MM.1S (cell line): Measurements from ENCODE around the gene CNTN5.

Source experiments
- DNase-seq: peaks from one replicate; pipeline ENCODE4 v3.0.0-alpha.2; 2015
- H2AFZ ChIP-seq: fragments of 300-600 bp; sonication (generic); 2 replicates; pipeline ENCODE4 v1.6.0; 2016; ENCODE audit warnings: antibody characterized with exemption, low read length
- H3F3A ChIP-seq: fragments of 300-600 bp; sonication (generic); 2 replicates; pipeline ENCODE4 v1.6.1; 2016; ENCODE audit warnings: mild to moderate bottlenecking, antibody characterized with exemption, low read length, moderate library complexity, mixed read lengths; ENCODE audit not compliant: insufficient read depth
- H3K27ac ChIP-seq: fragments of 300-600 bp; sonication (generic); 2 replicates; pipeline ENCODE4 v1.5.1; 2016; ENCODE audit warnings: mild to moderate bottlenecking, low read length
- H3K27me3 ChIP-seq: fragments of 300-600 bp; sonication (generic); replicated peaks from 2 replicates; pipeline ENCODE4 v1.6.0; 2016; ENCODE audit warnings: low read length; ENCODE audit not compliant: insufficient read depth
- H3K36me3 ChIP-seq: fragments of 300-600 bp; sonication (generic); replicated peaks from 2 replicates; pipeline ENCODE4 v1.6.1; 2016; ENCODE audit warnings: mild to moderate bottlenecking, low read length, mixed read lengths; ENCODE audit not compliant: insufficient read depth
- H3K4me1 ChIP-seq: fragments of 300-600 bp; sonication (generic); 2 replicates; pipeline ENCODE4 v1.6.1; 2016; ENCODE audit warnings: low read length, mixed read lengths
- H3K4me2 ChIP-seq: fragments of 300-600 bp; sonication (generic); 2 replicates; pipeline ENCODE4 v1.6.0; 2016; ENCODE audit warnings: low read depth, low read length
- H3K4me3 ChIP-seq: fragments of 300-600 bp; sonication (generic); 2 replicates; pipeline ENCODE4 v1.5.1; 2016; ENCODE audit warnings: low read length, mixed read lengths
- H3K79me2 ChIP-seq: fragments of 300-600 bp; sonication (generic); 2 replicates; pipeline ENCODE4 v1.6.1; 2016; ENCODE audit warnings: mixed run types, low read length, mixed read lengths
- H3K9ac ChIP-seq: fragments of 300-600 bp; sonication (generic); 2 replicates; pipeline ENCODE4 v1.6.1; 2016; ENCODE audit warnings: low read length, mixed read lengths
- H3K9me2 ChIP-seq: fragments of 300-600 bp; sonication (generic); replicated peaks from 2 replicates; pipeline ENCODE4 v1.6.1; 2016; ENCODE audit warnings: mild to moderate bottlenecking, low read length, mixed read lengths; ENCODE audit not compliant: insufficient read depth
- H3K9me3 ChIP-seq: fragments of 300-600 bp; sonication (generic); replicated peaks from 2 replicates; pipeline ENCODE4 v1.6.1; 2016; ENCODE audit warnings: mild to moderate bottlenecking, low read length, mixed read lengths; ENCODE audit not compliant: insufficient read depth
- H4K20me1 ChIP-seq: fragments of 300-600 bp; sonication (generic); 2 replicates; pipeline ENCODE4 v1.6.1; 2016; ENCODE audit warnings: mild to moderate bottlenecking, low read length, moderate library complexity, mixed read lengths; ENCODE audit not compliant: insufficient read depth
- CTCF ChIP-seq: fragments of 300-600 bp; sonication (generic); IDR thresholded peaks from 2 replicates; pipeline ENCODE4 v1.5.1; 2016; ENCODE audit warnings: antibody characterized with exemption, low read length, mixed read lengths
- EZH2 ChIP-seq: fragments of 300-600 bp; sonication (generic); optimal IDR thresholded peaks from 2 replicates; pipeline ENCODE3; 2017; ENCODE audit warnings: low read depth, mild to moderate bottlenecking, antibody characterized with exemption, low read length, mixed read lengths
- EZH2phosphoT487 ChIP-seq: fragments of 300-600 bp; sonication (generic); IDR thresholded peaks from 2 replicates; pipeline ENCODE4 v1.6.1; 2018; ENCODE audit warnings: antibody characterized with exemption, low read length

CNTN5 gene

DNA sequence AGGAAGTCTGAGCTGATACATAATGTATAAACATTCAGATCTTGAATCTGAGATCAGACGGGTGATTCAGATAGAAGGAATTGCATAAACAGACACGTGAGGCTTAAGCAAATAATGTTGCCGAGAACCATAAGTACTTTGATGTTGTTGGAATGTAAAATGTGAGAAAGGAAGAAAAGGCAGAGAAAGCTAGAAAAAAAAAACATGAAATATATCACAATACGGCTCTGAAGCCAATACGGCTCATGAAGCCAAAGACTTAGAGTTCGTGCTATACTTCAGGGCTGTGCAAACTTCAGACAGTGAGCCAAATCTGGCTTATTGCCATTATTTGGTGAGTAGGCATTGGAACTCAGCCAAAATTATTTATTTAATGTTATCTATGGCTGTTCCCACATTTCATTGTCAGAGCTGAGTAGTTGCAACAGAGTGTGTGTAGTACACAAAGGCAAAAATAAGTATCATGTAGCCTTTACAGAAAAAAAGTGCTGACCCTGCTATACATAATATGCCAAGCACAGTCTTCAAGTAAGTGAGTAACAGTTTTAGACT, 673.3 kb downstream of the CNTN5 start:
- H3K9me2 ChIP-seq: no peaks in the 10 kb centered on the region
- no peak overlapping the region for H3K27ac ChIP-seq
- no peaks in the 10 kb centered on the region for H3K9me3 ChIP-seq
- H3F3A ChIP-seq: no peaks in the 10 kb centered on the region
- no peaks in the 10 kb centered on the region for H3K36me3 ChIP-seq
- H3K27me3 ChIP-seq: no peaks in the 10 kb centered on the region
- TF ChIP-seq EZH2 (no peak), EZH2phosphoT487 (no peak), CTCF (no peak)
- no peak overlapping the region for H3K4me3 ChIP-seq
- H3K9ac ChIP-seq: no peak overlapping the region
- no peak overlapping the region for H2AFZ ChIP-seq
- H3K4me2 ChIP-seq: no peak overlapping the region
- H3K4me1 ChIP-seq: no peaks in the 10 kb centered on the region
- no peaks in the 10 kb centered on the region for H4K20me1 ChIP-seq
- no peak for DNase-seq
- no peaks in the 10 kb centered on the region for H3K79me2 ChIP-seq

- TF ChIP-seq EZH2 (no peak), CTCF (no peak), EZH2phosphoT487 (no peak)
- H3K4me1 ChIP-seq: no peaks in the 10 kb centered on the region
- no peak for DNase-seq
These were observed 674.4 kb downstream of the CNTN5 start for GRCh38 chr11:99695106-99695505.

GRCh38 chr11:99706848-99707247, 686.1 kb downstream of the CNTN5 start:
- H3K9me3 ChIP-seq: no peaks in the 10 kb centered on the region
- no peaks in the 10 kb centered on the region for H3K79me2 ChIP-seq
- no peaks in the 10 kb centered on the region for H3F3A ChIP-seq
- no peak overlapping the region for H3K27ac ChIP-seq
- H3K9ac ChIP-seq: no peak overlapping the region
- no peaks in the 10 kb centered on the region for H3K4me1 ChIP-seq
- no peak overlapping the region for H3K4me3 ChIP-seq
- no peak for TF ChIP-seq EZH2phosphoT487
- no peak for TF ChIP-seq CTCF
- no peak for TF ChIP-seq EZH2
- no peaks in the 10 kb centered on the region for H3K36me3 ChIP-seq
- H3K4me2 ChIP-seq: no peak overlapping the region
- no peaks in the 10 kb centered on the region for H3K27me3 ChIP-seq
- H4K20me1 ChIP-seq: no peaks in the 10 kb centered on the region
- H2AFZ ChIP-seq: no peak overlapping the region
- no peak for DNase-seq
- no peaks in the 10 kb centered on the region for H3K9me2 ChIP-seq

More at GRCh38 chr11:99695106-99695505, 674.4 kb downstream of the CNTN5 start:
- H3K9me2 ChIP-seq: no peaks in the 10 kb centered on the region
- H3K27ac ChIP-seq: no peak overlapping the region
- no peaks in the 10 kb centered on the region for H3K27me3 ChIP-seq
- H3K4me3 ChIP-seq: no peak overlapping the region
- H3F3A ChIP-seq: no peaks in the 10 kb centered on the region
- no peaks in the 10 kb centered on the region for H3K36me3 ChIP-seq
- H2AFZ ChIP-seq: no peak overlapping the region
- H3K79me2 ChIP-seq: no peaks in the 10 kb centered on the region
- no peaks in the 10 kb centered on the region for H4K20me1 ChIP-seq
- no peaks in the 10 kb centered on the region for H3K9me3 ChIP-seq
- H3K9ac ChIP-seq: no peak overlapping the region
- H3K4me2 ChIP-seq: no peak overlapping the region
